GM19193 (cell line): ENCODE data around the gene LPAR1.

ENCODE experiments used
- POLR2A ChIP-seq: IDR thresholded peaks from 4 replicates; pipeline ENCODE4 v1.6.1; 2011; ENCODE audit not compliant: insufficient read depth, insufficient read length; ENCODE audit errors: extremely low read depth

Gene LPAR1, protein sequence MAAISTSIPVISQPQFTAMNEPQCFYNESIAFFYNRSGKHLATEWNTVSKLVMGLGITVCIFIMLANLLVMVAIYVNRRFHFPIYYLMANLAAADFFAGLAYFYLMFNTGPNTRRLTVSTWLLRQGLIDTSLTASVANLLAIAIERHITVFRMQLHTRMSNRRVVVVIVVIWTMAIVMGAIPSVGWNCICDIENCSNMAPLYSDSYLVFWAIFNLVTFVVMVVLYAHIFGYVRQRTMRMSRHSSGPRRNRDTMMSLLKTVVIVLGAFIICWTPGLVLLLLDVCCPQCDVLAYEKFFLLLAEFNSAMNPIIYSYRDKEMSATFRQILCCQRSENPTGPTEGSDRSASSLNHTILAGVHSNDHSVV

DNA sequence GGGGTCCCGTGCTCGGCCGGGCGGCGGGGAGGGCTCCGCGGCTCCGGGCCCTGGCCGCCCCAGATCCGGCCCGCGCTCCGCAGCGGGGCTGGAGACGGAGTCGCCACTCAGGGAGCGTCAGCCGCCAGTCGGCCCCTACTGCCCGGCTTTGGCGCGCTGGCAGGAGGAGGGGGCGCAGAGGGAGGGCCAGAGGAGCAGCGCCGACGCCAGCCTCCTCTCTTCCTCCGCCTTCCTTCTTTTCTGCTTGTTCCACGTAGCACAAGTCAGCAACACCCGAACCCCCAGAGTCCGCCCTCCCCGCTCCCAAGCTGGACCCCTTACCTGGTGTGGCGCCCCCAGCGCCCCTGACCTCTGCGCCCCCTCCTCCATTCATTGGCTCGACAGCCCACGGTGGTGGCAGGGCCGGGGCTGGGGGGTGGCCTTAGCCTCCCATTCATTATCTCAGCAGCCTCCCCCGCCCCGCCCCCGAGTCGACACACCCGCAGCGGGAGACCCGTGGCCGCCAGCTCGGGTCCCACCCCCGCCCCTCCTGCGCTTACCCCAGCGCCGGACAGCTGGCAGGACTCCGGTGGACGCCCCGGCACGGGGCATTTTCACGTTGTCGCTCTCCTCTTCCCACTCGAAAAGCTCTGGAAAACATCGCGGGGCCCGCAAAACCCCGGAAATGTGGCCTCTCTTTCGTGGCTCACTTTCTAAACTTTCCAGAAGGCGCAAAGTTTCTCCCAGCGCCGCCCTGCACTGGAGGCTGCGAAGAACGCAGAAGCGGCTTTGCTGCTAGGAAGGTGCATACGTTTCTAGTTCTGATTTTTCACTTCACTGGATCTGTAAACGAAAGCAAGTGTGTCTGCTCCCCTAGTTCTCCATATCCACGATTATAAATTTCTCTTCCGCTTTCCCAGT lies at the start of gene LPAR1:
Gene LPAR1, minus strand, starts transcription at position 140 of the 900 bp plus-strand sequence. CDS start 66,353 bp downstream, outside the sequence.
- no peak for TF ChIP-seq POLR2A

DNA sequence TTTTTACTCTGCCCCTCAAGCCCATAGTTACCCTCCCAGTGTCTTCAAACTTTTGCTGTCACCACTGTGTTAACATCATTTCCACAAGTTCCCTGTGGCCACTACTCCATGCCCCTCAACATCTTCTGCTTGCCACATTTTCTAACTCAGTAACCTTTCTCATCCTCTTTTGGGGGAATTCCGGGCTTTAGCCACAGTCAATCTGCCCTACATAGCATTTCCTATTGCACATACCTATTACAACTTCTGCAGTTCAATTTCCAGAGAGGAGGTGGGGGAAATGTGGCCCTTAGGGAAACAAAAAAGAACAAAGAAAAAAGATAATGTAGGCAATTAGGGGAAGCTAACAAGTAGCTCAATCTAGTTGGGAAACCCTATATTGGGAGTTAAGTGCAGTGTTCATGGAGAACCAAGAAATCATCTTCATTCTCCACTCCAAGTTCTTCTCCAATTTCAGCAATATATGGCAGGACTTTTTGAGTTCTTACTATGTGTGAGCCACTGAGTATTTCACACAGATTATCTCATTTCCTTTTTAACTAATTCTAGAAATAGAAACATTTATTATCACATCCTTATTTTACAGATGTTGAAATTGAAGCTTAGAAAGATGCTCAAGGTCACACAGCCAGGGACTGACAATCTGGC lies 40.2 kb upstream of the LPAR1 start:
- TF ChIP-seq POLR2A = no peak

DNA sequence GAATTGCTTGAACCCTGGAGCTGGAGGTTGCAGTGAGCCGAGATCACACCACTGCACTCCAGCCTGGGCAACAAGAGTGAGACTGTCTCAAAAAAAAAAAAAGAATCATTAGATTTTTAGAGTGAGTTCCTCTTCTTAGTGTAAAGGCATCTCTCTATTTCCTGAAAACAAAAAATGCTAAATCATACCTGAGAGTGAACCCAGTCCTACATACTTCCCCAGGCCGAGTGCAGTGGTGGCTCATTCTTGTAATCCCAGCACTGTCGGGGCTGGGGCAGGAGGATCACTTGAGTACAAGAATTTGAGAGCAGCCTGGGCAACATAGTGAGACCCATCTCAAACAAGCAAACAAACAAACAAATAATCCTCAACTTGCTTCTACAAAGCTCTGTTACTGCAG lies 38.2 kb upstream of the LPAR1 start:
- TF ChIP-seq POLR2A = no peak

DNA sequence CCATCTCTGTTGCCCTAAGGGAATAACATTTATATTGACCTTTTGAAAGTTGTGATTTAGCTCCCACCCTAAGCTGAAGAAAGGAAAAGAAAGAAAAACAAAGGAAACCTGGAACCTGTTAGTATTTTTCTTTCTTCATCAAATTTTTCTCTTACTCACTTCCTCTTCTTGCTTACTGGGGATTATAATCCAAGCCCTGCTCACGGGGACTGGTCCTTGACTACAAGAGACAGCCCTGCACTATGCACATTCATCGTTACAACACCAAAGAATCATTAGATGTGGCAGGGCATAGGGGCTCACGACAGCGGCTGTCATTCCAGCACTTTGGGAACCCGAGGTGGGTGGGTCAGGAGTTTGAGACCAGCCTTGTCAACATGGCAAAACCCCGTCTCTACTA lies 37.8 kb upstream of the LPAR1 start:
- no peak for TF ChIP-seq POLR2A

DNA sequence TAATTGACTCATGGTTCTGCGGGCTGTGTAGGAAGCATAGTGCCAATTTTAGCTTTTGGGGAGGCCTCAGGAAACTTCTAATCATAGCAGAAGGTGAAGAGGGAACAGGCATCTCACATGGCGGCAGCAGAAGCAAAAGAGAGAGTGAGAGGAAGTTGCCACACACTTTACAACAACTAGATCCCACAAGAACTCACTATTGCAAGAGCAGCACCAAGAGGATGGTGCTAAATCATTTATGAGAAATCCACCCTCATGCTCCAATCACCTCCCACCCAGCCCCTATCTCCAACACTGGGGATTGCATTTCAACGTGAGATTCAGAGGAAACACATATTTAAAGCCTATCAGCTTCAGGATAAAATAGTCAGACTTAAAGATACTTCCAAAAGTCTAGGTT lies 36.1 kb upstream of the LPAR1 start:
- no peak for TF ChIP-seq POLR2A

DNA sequence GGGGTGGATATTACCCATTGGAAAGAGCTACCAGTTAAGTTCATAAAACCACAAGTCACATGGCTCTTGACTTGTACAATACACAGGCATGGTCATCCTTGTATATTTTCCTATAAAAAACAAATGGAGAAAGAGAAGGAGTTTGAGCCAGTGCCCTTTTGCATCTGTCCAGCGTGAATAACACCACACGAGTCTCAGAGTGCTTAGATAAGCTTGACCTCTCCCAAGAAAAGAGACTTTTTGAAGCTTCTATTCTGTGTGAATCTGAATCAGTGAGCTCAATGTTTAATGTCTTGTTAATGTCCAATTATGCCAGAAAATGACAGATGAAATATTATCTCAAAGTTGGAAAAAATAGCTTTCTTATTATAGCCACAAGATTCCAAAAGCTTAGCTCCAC lies 30.9 kb upstream of the LPAR1 start:
- TF ChIP-seq POLR2A = no peak

DNA sequence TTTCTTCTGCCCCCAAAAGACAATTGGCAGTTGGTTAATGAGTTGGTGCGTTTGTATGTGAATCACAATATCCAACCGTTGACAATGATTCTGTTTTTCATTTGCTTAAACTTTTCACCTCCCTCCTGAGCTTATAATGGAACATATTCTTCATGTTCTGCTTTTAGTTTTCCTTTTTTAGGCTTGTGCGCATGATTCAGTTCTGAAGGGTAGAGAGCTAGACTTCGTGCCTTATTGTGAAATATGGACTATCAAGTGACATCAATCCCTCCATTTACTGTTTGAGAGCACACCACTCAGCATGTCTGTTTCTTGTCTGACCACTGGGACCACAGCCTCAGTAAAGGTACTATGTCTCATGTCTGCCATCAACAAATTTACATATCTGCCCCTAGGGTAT lies 30.5 kb upstream of the LPAR1 start:
- no peak for TF ChIP-seq POLR2A

DNA sequence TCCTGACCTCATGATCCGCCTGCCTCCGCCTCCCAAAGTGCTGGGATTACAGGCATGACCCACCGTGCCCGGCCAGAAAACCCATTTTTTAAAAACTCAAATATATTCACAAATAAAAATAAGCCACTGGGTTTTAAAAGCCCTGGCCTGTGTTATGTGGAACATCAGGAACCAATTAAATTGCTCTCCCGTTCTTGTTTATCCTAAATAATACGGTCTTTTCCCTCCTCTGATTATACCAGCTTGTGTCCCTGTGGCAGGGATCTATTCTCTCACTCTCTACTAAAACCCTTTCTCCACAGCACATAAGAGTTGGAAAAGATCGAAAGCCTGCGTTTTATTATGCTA lies 30.1 kb upstream of the LPAR1 start:
- TF ChIP-seq POLR2A = no peak

DNA sequence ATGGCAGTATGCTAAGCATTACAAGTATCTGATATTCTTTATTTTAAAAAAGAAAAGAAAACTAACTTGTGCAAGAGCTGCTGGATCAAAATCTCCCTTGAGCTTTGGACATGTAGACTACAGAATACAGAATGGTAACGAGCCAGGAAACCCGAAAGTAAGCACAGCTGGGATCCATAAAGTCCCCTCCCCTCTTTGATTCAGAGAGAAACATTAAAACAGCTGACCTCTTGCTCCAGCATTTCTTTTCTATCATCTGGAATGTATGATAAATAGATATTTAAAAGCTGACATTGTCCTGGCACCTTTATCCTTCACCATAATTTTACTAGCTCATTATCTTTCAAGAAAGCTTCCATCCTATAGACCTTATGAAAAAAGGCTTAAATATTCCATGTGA lies 28.2 kb upstream of the LPAR1 start:
- no peak for TF ChIP-seq POLR2A

DNA sequence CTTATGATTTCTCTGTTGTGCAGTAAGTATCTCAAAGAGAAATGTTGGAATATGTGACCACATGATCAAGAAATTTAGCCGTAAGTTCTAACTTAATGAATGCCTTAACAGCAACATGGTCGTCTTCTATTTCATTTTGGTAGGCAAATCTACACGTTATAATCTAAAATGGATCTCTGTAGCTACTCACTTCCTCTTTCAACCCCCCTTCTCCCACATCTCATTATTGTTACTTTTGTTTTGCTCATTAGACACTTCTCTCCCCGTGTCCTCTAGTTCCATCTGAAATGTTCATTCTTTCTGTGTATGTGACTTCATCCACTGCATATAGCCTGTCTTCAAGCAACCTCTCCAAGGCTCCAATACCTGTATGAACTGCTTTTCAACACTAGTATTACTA lies 27.1 kb upstream of the LPAR1 start:
- TF ChIP-seq POLR2A = no peak

DNA sequence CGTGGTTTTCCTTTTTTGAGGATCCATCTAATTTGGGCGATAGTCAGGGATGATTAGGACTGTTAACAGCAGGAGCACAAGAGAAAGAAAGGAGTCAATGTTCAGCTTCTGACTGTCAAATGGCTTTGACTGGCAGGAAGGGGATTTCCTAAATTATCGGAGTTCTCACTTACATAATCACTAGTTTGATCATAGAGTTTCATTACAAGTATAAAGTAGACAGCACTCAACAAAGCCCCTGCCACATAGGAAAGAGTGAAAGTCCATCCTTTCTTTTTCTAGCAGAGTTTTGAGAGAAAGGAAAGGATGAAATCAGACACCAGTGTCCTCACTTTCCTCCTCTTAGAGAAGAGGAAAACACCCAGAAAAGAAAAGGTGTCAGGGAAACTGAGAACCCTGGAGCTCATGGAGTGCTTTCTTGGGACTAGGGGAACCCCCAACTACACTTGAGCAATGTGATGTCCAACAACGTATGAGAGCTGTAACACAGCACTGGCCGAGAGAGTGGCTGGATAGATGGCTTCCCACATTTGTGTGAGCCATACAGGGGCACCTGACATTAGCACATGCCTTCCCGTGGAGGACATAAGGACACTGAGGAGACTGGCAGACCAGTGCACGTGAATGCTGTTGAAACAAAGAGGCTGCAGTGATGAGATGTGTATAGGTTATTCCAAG lies 26.0 kb upstream of the LPAR1 start:
- no peak for TF ChIP-seq POLR2A

DNA sequence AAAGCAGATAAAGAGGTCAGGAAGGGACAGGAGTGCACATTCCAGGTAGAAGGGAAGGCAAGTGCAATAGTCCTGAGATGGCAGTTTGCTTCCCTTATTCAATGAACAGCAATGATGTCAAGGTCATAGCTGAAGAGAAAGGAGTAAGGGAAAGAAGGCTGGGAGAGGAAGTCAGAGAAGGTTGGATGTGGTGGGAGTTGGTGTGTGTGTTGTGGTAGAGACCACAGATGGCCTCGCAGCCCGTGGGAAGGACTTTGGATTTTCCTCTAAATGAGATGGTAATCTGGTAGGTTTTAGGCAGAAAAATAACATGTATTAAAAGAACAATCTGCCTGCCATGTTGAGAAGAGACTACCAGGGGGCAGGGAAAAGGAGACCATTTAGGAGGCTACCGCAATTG lies 25.1 kb upstream of the LPAR1 start:
- TF ChIP-seq POLR2A = no peak

DNA sequence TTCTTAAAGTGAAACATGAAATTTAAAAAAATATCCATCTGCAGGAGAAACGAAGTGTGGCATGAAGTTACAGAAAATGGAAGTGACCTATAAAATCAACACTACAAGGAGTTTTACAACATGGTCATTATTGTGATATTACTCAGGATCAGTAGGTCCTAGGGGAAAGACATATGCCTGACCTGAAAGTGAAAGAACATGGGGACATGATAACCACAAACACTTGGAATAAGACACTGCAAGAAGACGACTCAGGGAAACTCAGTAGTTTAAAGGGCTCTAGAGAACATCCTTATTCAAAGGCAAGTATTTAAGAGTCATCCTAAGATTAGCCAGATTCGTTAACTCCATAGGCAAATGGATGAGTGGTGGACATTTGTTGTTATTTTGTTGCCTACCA lies 19.9 kb upstream of the LPAR1 start:
- TF ChIP-seq POLR2A = no peak

DNA sequence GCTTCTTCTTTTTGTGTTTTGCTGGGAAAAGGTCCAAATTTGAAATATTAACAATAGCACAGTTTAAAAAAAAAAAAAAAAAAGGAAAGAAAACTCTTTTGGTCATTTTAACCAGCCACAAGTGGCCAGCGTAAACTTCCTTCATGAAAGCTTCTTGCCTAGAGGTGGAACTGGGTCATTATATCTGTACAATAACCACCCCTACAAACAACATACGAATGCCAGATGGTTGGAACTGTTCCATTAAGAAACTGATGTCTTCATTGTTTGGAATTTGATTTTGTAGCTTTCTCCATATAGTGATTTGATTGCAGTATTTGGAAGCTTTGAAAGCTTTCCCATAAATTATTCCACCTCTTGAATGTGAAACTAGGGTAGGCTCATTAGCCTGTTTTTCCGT lies 18.3 kb upstream of the LPAR1 start:
- no peak for TF ChIP-seq POLR2A

DNA sequence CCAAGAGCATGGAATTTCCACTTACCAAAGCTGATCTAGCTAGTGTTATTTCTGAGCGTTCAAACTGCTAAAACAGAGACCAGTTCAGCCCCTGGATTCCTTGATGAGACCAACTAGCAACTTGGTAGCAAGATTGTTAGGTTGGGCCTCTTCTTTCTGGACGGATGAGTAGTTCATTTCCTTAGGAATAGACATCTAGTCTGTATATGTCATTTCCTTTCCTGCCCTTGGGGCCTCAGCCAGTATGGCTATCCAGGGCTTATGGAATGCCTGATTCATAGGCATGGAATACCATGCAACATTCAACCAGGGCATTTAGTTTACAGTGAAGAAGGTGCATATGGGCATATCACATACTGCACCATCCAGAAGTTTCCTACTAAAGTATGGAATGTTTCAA lies 14.5 kb upstream of the LPAR1 start:
- no peak for TF ChIP-seq POLR2A
